K562 (cell line): ENCODE data around the gene MDM1. TPM values are rescaled to one million over a fixed set of nuclear protein-coding genes. Genes with fewer than 3 reads are reported as not detected.

Experiments used
- ARNT ChIP-seq, 2 experiments: fragments of 450-650 bp; IDR thresholded peaks; 2 replicates each; pipeline ENCODE4 v1.6.1; 2016; ENCODE audit warnings: mild to moderate bottlenecking in 1 of 2
- CBX8 ChIP-seq: fragments of 200-600 bp; sonication (generic); IDR thresholded peaks from 2 replicates; pipeline ENCODE4 v1.6.1; 2012; ENCODE audit warnings: borderline replicate concordance, mixed run types, low read depth, mild to moderate bottlenecking, moderate library complexity, mixed read lengths, low read length, control low read depth, inconsistent platforms; ENCODE audit not compliant: poor library complexity, severe bottlenecking; ENCODE audit errors: extremely low read depth
- CSDE1 ChIP-seq, 2 experiments: fragments of 450-650 bp; IDR thresholded peaks; 2 replicates each; pipeline ENCODE4 v1.6.1; 2016; ENCODE audit warnings: mild to moderate bottlenecking in 1 of 2
- DMBX1 ChIP-seq: fragments of 250-450 bp; sonication (Bioruptor Pico); IDR thresholded peaks from 2 replicates; pipeline ENCODE4 v1.8.0; 2022; ENCODE audit warnings: inconsistent platforms, mild to moderate bottlenecking, moderate library complexity, borderline replicate concordance
- E2F3 ChIP-seq: fragments of 250-450 bp; sonication (Bioruptor Pico); IDR thresholded peaks from 2 replicates; pipeline ENCODE4 v1.4.0; 2020; ENCODE audit warnings: mild to moderate bottlenecking
- EGR1 ChIP-seq: fragments of 450-650 bp; conservative IDR thresholded peaks from 2 replicates; pipeline ENCODE4 v1.6.1; 2017; ENCODE audit warnings: mild to moderate bottlenecking
- FIP1L1 ChIP-seq: fragments of 200-400 bp; formaldehyde crosslinking; IDR thresholded peaks from 2 replicates; pipeline ENCODE4 v1.6.1; 2018; ENCODE audit warnings: mild to moderate bottlenecking, low read depth, low read length; ENCODE audit not compliant: poor library complexity, severe bottlenecking
- HMG20B ChIP-seq: fragments of 250-450 bp; sonication (Bioruptor Pico); IDR thresholded peaks from 2 replicates; pipeline ENCODE4 v1.5.0; 2021; ENCODE audit warnings: mild to moderate bottlenecking
- IFI16 ChIP-seq: fragments of 250-450 bp; sonication (Bioruptor Pico); IDR thresholded peaks from 2 replicates; pipeline ENCODE4 v2.1.2; 2022; ENCODE audit warnings: mild to moderate bottlenecking, inconsistent platforms
- PHF20 ChIP-seq: fragments of 450-650 bp; IDR thresholded peaks from 2 replicates; pipeline ENCODE4 v1.6.1; 2018; ENCODE audit not compliant: partially characterized antibody
- SOX6 ChIP-seq: fragments of 450-650 bp; IDR thresholded peaks from 2 replicates; pipeline ENCODE4 v1.6.1; 2014; ENCODE audit warnings: mild to moderate bottlenecking
- ZNF263 ChIP-seq: sonication (generic); formaldehyde crosslinking; IDR thresholded peaks from 2 replicates; pipeline ENCODE4 v1.8.0; 2022; ENCODE audit warnings: mild to moderate bottlenecking, missing genetic modification reagents, borderline replicate concordance
- ZNF431 ChIP-seq: sonication (generic); formaldehyde crosslinking; IDR thresholded peaks from 2 replicates; pipeline ENCODE4 v1.8.0; 2022; ENCODE audit warnings: mild to moderate bottlenecking, missing genetic modification reagents
- polyA plus RNA-seq, 8 experiments: library from polyadenylated mRNA; depleted of rRNA in 4 of 8; stranded (reverse) in 5 of 8; unstranded in 3 of 8; fragments of >200 nt; fragmentation: Nextera tagmentation in 2 of 8; fragmentation: Illumina TruSeq in 1 of 8; extraction: Ambion mirVana in 2 of 8; extraction: Trizol in 1 of 8; gene quantifications; 2 replicates each; pipeline versions ENCODE4 v1.2.1 to v1.2.3, GENCODE V29; 2011 to 2014; ENCODE audit warnings: inconsistent platforms in 1 of 8, missing spikeins in 1 of 8
- total RNA-seq, 7 experiments: library from RNA; depleted of rRNA in 6 of 7; stranded (reverse); fragments of >200 nt in 6 of 7; fragmentation: Illumina TruSeq in 2 of 7; extraction: Trizol in 2 of 7; gene quantifications; 2 replicates each; pipeline versions ENCODE4 v1.2.1 to v1.2.3, GENCODE V29; 2011 to 2021; ENCODE audit warnings: low replicate concordance in 1 of 7
- TF ChIP-seq, protein P1 (sequence below): IDR thresholded peaks from 2 replicates; pipeline ENCODE4 v1.6.1; 2012; ENCODE audit warnings: low read depth, low read length, improper control_type of control experiment, borderline replicate concordance
- TF ChIP-seq, protein P2 (sequence below), 2 experiments: fragments of 450-650 bp; IDR thresholded peaks; 2 replicates each; pipeline ENCODE4 v1.6.1; 2016; ENCODE audit warnings: mild to moderate bottlenecking in 2 of 2, borderline replicate concordance in 1 of 2, low read depth in 1 of 2, moderate library complexity in 1 of 2
- TF ChIP-seq, protein P3 (sequence below): fragments of 200-800 bp; sonication (Bioruptor generic); IDR thresholded peaks from 2 replicates; pipeline ENCODE4 v1.6.1; 2017; ENCODE audit warnings: missing genetic modification characterization, missing compliant biosample characterization

Gene MDM1
- total and polyA plus RNA-seq, 9 of the 15 experiments (the other 6 are each of a cell fraction or from before 2014, with no cell fraction given) = 7.5 to 16.8 (median 13.1) TPM

- no peak for TF ChIP-seq CSDE1 (IDR thresholded peaks at IDR 0.05)
- no peak for TF ChIP-seq IFI16 (CRISPR knock-in tag)
- no peak for TF ChIP-seq HMG20B
- TF ChIP-seq DMBX1 (CRISPR knock-in tag) = peak; percentile 71
- no peak for TF ChIP-seq E2F3 (CRISPR knock-in tag)
- TF ChIP-seq CBX8 = no peak
- TF ChIP-seq, protein P1, sequence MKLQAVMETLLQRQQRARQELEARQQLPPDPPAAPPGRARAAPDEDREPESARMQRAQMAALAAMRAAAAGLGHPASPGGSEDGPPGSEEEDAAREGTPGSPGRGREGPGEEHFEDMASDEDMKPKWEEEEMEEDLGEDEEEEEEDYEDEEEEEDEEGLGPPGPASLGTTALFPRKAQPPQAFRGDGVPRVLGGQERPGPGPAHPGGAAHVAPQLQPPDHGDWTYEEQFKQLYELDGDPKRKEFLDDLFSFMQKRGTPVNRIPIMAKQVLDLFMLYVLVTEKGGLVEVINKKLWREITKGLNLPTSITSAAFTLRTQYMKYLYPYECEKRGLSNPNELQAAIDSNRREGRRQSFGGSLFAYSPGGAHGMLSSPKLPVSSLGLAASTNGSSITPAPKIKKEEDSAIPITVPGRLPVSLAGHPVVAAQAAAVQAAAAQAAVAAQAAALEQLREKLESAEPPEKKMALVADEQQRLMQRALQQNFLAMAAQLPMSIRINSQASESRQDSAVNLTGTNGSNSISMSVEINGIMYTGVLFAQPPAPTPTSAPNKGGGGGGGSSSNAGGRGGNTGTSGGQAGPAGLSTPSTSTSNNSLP = no peak
- no peak for TF ChIP-seq FIP1L1
- TF ChIP-seq, protein P2, sequence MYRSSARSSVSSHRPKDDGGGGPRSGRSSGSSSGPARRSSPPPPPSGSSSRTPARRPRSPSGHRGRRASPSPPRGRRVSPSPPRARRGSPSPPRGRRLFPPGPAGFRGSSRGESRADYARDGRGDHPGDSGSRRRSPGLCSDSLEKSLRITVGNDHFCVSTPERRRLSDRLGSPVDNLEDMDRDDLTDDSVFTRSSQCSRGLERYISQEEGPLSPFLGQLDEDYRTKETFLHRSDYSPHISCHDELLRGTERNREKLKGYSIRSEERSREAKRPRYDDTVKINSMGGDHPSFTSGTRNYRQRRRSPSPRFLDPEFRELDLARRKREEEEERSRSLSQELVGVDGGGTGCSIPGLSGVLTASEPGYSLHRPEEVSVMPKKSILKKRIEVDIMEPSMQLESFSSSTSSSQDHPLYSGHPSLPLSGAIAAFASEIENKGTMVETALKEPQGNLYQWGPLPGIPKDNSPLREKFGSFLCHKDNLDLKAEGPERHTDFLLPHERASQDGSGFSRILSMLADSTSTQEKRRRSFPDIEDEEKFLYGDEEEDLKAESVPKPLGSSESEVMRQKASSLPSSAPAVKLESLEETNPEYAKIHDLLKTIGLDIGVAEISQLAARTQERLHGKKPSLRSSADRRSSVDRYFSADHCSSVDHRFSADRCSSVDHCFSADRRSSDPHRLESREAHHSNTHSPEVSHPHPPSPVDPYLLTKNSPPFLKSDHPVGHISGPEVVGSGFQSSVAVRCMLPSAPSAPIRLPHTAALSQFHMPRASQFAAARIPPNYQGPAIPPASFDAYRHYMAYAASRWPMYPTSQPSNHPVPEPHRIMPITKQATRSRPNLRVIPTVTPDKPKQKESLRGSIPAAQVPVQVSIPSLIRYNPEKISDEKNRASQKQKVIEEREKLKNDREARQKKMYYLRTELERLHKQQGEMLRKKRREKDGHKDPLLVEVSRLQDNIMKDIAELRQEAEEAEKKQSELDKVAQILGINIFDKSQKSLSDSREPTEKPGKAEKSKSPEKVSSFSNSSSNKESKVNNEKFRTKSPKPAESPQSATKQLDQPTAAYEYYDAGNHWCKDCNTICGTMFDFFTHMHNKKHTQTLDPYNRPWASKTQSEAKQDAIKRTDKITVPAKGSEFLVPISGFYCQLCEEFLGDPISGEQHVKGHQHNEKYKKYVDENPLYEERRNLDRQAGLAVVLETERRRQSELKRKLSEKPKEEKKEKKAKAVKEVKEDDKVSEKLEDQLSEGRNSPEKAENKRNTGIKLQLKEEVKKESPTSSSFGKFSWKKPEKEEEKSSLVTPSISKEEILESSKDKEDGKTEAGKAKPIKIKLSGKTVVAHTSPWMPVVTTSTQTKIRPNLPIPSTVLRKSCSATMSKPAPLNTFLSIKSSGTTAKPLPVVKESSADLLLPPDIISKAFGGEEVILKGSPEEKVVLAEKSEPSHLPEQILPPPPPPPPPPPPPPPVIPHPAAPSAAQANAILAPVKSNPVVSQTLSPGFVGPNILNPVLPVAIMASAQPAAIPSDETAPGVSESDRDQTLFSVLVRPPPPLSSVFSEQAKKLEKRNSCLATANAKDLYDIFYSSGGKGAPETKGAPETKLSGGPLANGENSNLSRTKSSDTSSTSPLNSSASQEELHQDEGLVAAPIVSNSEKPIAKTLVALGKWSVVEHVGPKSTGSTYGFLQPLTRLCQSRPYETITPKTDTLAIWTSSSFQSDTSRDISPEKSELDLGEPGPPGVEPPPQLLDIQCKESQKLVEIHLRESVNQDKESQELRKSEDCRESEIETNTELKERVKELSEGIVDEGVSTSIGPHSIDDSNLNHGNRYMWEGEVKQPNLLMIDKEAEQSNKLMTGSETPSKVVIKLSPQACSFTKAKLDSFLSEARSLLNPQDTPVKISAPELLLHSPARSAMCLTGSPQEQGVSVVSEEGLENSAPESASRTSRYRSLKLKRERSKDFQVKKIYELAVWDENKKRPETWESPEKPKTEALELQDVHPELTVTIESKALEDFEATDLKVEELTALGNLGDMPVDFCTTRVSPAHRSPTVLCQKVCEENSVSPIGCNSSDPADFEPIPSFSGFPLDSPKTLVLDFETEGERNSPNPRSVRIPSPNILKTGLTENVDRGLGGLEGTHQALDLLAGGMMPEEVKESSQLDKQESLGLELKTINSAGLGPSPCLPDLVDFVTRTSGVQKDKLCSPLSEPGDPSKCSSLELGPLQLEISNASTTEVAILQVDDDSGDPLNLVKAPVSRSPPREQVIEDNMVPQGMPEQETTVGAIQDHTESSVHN (IDR thresholded peaks at IDR 0.05; ENCODE audit: borderline replicate concordance in 1 of 2, low read depth in 1 of 2) = no peak
- TF ChIP-seq ZNF431 = no peak
- 0 out of 2 replicates have a peak, but pooled peaks have one; percentile 13 for TF ChIP-seq EGR1
- TF ChIP-seq ZNF263 = no peak
- no peak; the same call in 1 of the 2 replicates for TF ChIP-seq SOX6
- no peak for TF ChIP-seq PHF20
- no peak for TF ChIP-seq ARNT (IDR thresholded peaks at IDR 0.05)
- TF ChIP-seq, protein P3, sequence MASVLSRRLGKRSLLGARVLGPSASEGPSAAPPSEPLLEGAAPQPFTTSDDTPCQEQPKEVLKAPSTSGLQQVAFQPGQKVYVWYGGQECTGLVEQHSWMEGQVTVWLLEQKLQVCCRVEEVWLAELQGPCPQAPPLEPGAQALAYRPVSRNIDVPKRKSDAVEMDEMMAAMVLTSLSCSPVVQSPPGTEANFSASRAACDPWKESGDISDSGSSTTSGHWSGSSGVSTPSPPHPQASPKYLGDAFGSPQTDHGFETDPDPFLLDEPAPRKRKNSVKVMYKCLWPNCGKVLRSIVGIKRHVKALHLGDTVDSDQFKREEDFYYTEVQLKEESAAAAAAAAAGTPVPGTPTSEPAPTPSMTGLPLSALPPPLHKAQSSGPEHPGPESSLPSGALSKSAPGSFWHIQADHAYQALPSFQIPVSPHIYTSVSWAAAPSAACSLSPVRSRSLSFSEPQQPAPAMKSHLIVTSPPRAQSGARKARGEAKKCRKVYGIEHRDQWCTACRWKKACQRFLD (CRISPR knock-in tag) = peak; percentile 37; the same call in 1 of the 2 replicates
Measured at GRCh38 chr12:68370006-68370590, 37.9 kb upstream of the MDM1 start (continued).
